NT2/D1 (cell line): ENCODE results near the gene MASP1.

Source experiments
- SUZ12 ChIP-seq: IDR thresholded peaks from 2 replicates; pipeline ENCODE4 v1.6.1; 2011; ENCODE audit not compliant: insufficient read length, insufficient read depth; ENCODE audit errors: extremely low read depth
- ZNF274 ChIP-seq: IDR thresholded peaks from 2 replicates; pipeline ENCODE4 v1.6.1; 2011; ENCODE audit warnings: mild to moderate bottlenecking, low read depth, low read length

DNA sequence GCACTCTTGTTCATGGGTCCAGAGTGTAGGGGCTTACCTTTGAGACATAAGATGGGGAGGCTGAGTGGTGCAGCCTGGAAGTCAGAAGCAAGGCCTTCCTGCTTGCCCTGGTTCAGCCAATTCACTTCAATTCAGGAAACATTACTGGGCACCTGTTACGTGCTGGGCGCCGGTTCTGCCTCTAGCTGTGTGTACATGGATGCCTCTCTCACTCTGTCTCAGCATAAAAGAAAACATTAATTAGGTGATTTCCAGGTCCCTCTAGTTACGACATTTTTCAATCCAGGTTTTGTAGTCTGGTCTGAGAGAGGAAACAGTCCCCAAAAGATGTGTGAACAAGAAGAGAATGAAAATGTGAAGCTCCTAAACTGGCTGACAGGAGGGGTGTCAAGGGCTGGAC, 93.0 kb downstream of the MASP1 start:
- TF ChIP-seq SUZ12, result no peak
- no peak for TF ChIP-seq ZNF274
